GM18526 (cell line): Measurements from ENCODE around the gene SGPP2.

ENCODE experiments used
- POLR2A ChIP-seq: IDR thresholded peaks from 3 replicates; pipeline ENCODE4 v1.6.1; 2011; ENCODE audit not compliant: insufficient read length; ENCODE audit errors: extremely low read depth

SGPP2 gene

GRCh38 chr2:222609381-222609780 lies 185.0 kb downstream of the SGPP2 start:
- TF ChIP-seq POLR2A, result no peak
